Hepatocyte (in vitro differentiated cells): ENCODE data around the gene GNPAT. TPM values are rescaled to one million over a fixed set of nuclear protein-coding genes. Genes with fewer than 3 reads are reported as not detected.

ENCODE experiments used
- DNase-seq: peaks from one replicate; pipeline ENCODE4 v3.0.0-alpha.2; 2016; ENCODE audit warnings: low spot score
- H2AFZ ChIP-seq: fragments of 200-600 bp; sonication (generic); 2 replicates; pipeline ENCODE4 v1.6.0; 2016; ENCODE audit warnings: antibody characterized with exemption, mild to moderate bottlenecking
- H3K27ac ChIP-seq: fragments of 200-600 bp; sonication (generic); 2 replicates; pipeline ENCODE4 v1.5.1; 2016; ENCODE audit warnings: mild to moderate bottlenecking
- H3K27me3 ChIP-seq: fragments of 200-600 bp; sonication (generic); 2 replicates; pipeline ENCODE4 v1.6.1; 2016
- H3K36me3 ChIP-seq: fragments of 200-600 bp; sonication (generic); replicated peaks from 2 replicates; pipeline ENCODE4 v1.5.1; 2016; ENCODE audit warnings: low read depth; ENCODE audit not compliant: insufficient read depth
- H3K4me1 ChIP-seq: fragments of 200-600 bp; sonication (generic); 2 replicates; pipeline ENCODE4 v1.5.1; 2016; ENCODE audit warnings: mild to moderate bottlenecking, moderate library complexity; ENCODE audit not compliant: insufficient read depth
- H3K4me2 ChIP-seq: fragments of 200-600 bp; sonication (generic); 2 replicates; pipeline ENCODE4 v1.6.0; 2016
- H3K4me3 ChIP-seq: fragments of 200-600 bp; sonication (generic); 2 replicates; pipeline ENCODE4 v1.5.1; 2016; ENCODE audit warnings: mild to moderate bottlenecking
- H3K79me2 ChIP-seq: fragments of 200-600 bp; sonication (generic); 2 replicates; pipeline ENCODE4 v1.6.0; 2017; ENCODE audit warnings: mild to moderate bottlenecking
- H3K9me2 ChIP-seq: fragments of 200-600 bp; sonication (generic); replicated peaks from 2 replicates; pipeline ENCODE4 v1.6.0; 2017; ENCODE audit warnings: mild to moderate bottlenecking; ENCODE audit not compliant: insufficient read depth
- H3K9me3 ChIP-seq: fragments of 200-600 bp; sonication (generic); 2 replicates; pipeline ENCODE4 v1.5.1; 2016; ENCODE audit warnings: low read depth, mild to moderate bottlenecking
- H4K20me1 ChIP-seq: fragments of 200-600 bp; sonication (generic); 2 replicates; pipeline ENCODE4 v1.6.0; 2016; ENCODE audit warnings: mild to moderate bottlenecking; ENCODE audit not compliant: insufficient read depth, poor library complexity, severe bottlenecking
- EZH2 ChIP-seq: fragments of 200-600 bp; sonication (generic); IDR thresholded peaks from 2 replicates; pipeline ENCODE4 v1.6.1; 2016; ENCODE audit warnings: antibody characterized with exemption, mild to moderate bottlenecking, borderline replicate concordance
- EZH2phosphoT487 ChIP-seq: fragments of 200-600 bp; sonication (generic); IDR thresholded peaks from one replicate; pipeline ENCODE4 v1.6.1; 2018; ENCODE audit warnings: antibody characterized with exemption, mild to moderate bottlenecking, low read depth, moderate library complexity; ENCODE audit not compliant: unreplicated experiment, severe bottlenecking
- WGBS: methylation state at CpG from one replicate; pipeline ENCODE4 v1.1.6; 2016; ENCODE audit warnings: low lambda C conversion rate; ENCODE audit errors: missing lambda C conversion rate; 5-methylcytosine and 5-hydroxymethylcytosine counted together
- polyA plus RNA-seq: library from polyadenylated mRNA; unstranded; fragments of >200 nt; fragmentation: Nextera tagmentation; extraction: Ambion mirVana; gene quantifications from 2 replicates; pipeline ENCODE4 v1.2.1, GENCODE V29; 2016
- total RNA-seq: library from RNA; depleted of rRNA; stranded (reverse); fragments of >200 nt; gene quantifications from 2 replicates; pipeline ENCODE4 v1.2.3, GENCODE V29; 2014
- TF ChIP-seq, protein P1 (sequence below): fragments of 200-600 bp; sonication (generic); IDR thresholded peaks from 2 replicates; pipeline ENCODE4 v1.5.1; 2016; ENCODE audit warnings: antibody characterized with exemption, mild to moderate bottlenecking; ENCODE audit not compliant: poor library complexity

Gene GNPAT
- total and polyA plus RNA-seq, 2 experiments from 2014 or later = 40.8 to 63.9 TPM

DNA sequence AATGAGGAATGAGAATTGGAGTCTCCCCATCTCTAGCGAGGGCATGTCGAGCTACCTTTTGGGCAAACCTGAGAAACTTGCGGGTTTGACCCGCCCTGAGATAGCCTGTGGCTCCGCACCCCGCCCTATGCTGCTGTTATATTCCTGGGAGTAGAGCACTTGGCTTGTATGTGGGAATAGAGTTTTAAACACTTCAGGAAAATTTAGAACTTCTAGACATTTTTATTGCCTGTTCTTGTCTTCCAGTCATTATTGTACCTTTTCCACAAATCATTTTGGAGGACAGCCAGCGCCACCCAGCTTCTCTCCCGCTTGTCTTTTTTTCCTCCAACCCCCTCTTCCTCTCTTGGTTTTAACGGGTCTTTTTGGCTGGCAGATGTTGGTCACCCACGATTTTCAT lies 738 bp downstream of the GNPAT start:
- H3K79me2 ChIP-seq = peaks cover 89% of the 10 kb centered on the region

DNA sequence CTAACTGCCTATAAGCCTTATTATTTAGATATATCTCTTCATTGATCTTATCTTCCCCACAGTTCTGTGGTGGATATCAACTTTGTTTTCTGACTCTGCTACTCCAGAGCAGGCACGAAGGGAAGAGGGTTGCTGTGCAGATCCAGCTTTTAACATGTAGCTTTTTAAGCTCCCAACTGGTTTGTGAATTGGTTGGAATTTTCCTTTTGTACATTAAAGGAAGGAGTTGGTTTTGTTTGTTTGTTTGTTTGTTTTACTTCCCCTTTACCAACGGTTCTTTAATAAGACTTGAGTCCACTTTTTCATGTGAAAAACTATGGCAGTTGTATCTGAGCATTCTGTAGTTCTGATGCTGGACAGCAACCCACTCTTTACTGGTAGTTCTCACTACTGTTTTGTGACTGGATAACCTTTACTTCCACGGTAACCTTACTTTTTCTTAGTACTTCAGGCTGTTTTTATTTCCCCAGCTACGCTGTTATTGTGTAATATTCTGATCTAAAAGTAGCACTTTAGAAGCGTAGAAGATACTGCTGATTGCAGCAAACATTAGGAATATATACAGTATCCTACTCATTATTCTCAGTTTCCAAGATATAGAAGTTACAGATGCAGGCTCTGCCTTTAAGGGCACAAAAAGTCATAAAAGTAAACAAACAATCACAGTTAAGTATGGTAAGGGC lies 1.6 kb downstream of the GNPAT start:
- Histone ChIP-seq H3K9me3 (no peaks in the 10 kb centered on the region), H3K79me2 (peaks cover 90% of the 10 kb centered on the region), H3K4me3 (peak overlapping the region; percentile 99), H3K27ac (no peak overlapping the region), H3K9me2 (no peaks in the 10 kb centered on the region), H4K20me1 (no peaks in the 10 kb centered on the region), H2AFZ (no peak overlapping the region), H3K4me2 (peak overlapping the region; percentile 89), H3K36me3 (no peaks in the 10 kb centered on the region), H3K27me3 (no peaks in the 10 kb centered on the region), H3K4me1 (peaks cover 23% of the 10 kb centered on the region)
- no peak for TF ChIP-seq EZH2
- DNase-seq = no peak
- 57% methylated on average over 5 of the region's 5 CpGs for WGBS

More for the DNA sequence above, 738 bp downstream of the GNPAT start:
- Histone ChIP-seq H3K4me2 (peak overlapping the region; percentile 89), H3K4me1 (peaks cover 25% of the 10 kb centered on the region), H3K4me3 (peak overlapping the region; percentile 99), H3K36me3 (no peaks in the 10 kb centered on the region), H3K9me3 (no peaks in the 10 kb centered on the region), H2AFZ (peak overlapping the region; percentile 99), H3K27ac (peak overlapping the region; percentile 86), H3K9me2 (no peaks in the 10 kb centered on the region), H4K20me1 (no peaks in the 10 kb centered on the region), H3K27me3 (no peaks in the 10 kb centered on the region)
- TF ChIP-seq EZH2phosphoT487 (no peak), EZH2 (no peak)
- TF ChIP-seq, protein P1, sequence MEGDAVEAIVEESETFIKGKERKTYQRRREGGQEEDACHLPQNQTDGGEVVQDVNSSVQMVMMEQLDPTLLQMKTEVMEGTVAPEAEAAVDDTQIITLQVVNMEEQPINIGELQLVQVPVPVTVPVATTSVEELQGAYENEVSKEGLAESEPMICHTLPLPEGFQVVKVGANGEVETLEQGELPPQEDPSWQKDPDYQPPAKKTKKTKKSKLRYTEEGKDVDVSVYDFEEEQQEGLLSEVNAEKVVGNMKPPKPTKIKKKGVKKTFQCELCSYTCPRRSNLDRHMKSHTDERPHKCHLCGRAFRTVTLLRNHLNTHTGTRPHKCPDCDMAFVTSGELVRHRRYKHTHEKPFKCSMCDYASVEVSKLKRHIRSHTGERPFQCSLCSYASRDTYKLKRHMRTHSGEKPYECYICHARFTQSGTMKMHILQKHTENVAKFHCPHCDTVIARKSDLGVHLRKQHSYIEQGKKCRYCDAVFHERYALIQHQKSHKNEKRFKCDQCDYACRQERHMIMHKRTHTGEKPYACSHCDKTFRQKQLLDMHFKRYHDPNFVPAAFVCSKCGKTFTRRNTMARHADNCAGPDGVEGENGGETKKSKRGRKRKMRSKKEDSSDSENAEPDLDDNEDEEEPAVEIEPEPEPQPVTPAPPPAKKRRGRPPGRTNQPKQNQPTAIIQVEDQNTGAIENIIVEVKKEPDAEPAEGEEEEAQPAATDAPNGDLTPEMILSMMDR = no peak
- WGBS = 0% methylated on average over 10 of the region's 10 CpGs
- peak; percentile 32 for DNase-seq

DNA sequence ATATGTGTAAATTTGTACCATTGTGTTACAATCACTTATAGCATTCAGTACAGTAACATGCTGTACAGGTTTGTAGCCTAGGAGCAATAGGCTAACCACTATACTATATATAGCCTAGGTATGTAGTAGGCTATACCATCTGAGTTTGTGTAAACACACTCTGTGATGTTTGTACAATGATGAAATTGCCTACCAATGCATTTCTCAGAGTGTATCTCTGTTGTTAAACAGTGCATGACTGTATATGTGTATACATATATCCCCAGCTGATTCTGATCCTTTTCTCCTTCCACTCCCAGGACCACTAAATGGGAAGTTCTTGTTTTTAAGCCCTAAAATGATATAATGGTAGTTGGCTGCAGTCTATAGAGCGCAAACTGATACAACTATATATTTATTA lies 7.8 kb downstream of the GNPAT start:
- WGBS = 92% methylated on average over 1 of the region's 1 CpG
- Histone ChIP-seq H3K79me2 (peaks cover 83% of the 10 kb centered on the region), H3K9me3 (no peaks in the 10 kb centered on the region), H3K4me3 (no peak overlapping the region), H4K20me1 (peaks cover 7% of the 10 kb centered on the region), H3K4me2 (no peak overlapping the region), H3K36me3 (no peaks in the 10 kb centered on the region), H3K27me3 (no peaks in the 10 kb centered on the region), H3K27ac (no peak overlapping the region), H3K4me1 (no peaks in the 10 kb centered on the region), H3K9me2 (no peaks in the 10 kb centered on the region), H2AFZ (no peak overlapping the region)
- TF ChIP-seq, protein P1 = no peak
- TF ChIP-seq EZH2 (no peak), EZH2phosphoT487 (no peak)
- no peak for DNase-seq

DNA sequence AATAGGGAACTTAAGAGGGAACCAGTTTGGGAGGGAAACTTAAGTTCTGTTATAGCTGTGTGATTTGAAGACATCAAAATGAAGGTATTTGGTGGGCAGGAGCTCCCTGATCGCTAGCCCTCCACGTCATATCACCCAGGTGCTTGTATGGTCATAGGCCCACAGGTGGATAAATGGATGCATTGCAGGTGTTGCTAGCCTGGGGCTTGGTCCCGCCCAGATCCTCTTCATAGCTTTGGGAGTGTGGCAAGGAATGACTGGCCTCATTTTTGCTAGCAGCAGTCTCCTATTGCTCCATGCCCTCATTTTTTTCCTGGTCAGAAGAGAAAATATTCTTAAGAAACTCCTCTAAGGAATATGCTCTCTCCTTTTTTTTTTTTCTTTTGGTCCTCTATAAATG lies 11.3 kb downstream of the GNPAT start:
- TF ChIP-seq EZH2phosphoT487 (no peak), EZH2 (no peak)
- no peak overlapping the region for H3K27ac ChIP-seq
- 91% methylated on average over 3 of the region's 3 CpGs for WGBS

More for the DNA sequence above, 11.3 kb downstream of the GNPAT start:
- H3K9me3 ChIP-seq = no peaks in the 10 kb centered on the region
- no peak overlapping the region for H2AFZ ChIP-seq
- peaks cover 51% of the 10 kb centered on the region for H3K79me2 ChIP-seq
- H3K36me3 ChIP-seq = no peaks in the 10 kb centered on the region
- no peaks in the 10 kb centered on the region for H3K9me2 ChIP-seq
- no peaks in the 10 kb centered on the region for H3K4me1 ChIP-seq
- no peak overlapping the region for H3K4me2 ChIP-seq
- no peak for DNase-seq
- no peaks in the 10 kb centered on the region for H3K27me3 ChIP-seq
- H3K4me3 ChIP-seq = no peak overlapping the region
- H4K20me1 ChIP-seq = peaks cover 7% of the 10 kb centered on the region
